ENCODE data around the gene SLIT3. TPM values are rescaled to one million over a fixed set of nuclear protein-coding genes. Genes with fewer than 3 reads are reported as not detected.

Gene SLIT3
- total and polyA plus RNA-seq, 10 of the 15 experiments (the other 5 are each of a cell fraction or from before 2014, with no cell fraction given) = 0.05 TPM; not detected in 9

- Histone ChIP-seq H3K9ac (ENCODE audit: control insufficient read depth, insufficient read depth, low read length) (no peak overlapping the region), H3K36me3 (ENCODE audit: control insufficient read depth in 2 of 2, insufficient read depth in 2 of 2, low read length in 1 of 2) (no peaks in the 10 kb centered on the region), H3K4me3 (no peak overlapping the region), H3K79me2 (ENCODE audit: control insufficient read depth, insufficient read depth, low read length) (no peaks in the 10 kb centered on the region), H3K4me2 (ENCODE audit: control insufficient read depth, insufficient read depth) (no peak overlapping the region), H2AFZ (ENCODE audit: control insufficient read depth, low read depth, low read length) (no peak overlapping the region), H3K9me3 (replicated peaks; ENCODE audit: control insufficient read depth, insufficient read depth, low read length) (no peaks in the 10 kb centered on the region), H3K27me3 (replicated peaks in 1 of 2; ENCODE audit: control insufficient read depth in 2 of 2, insufficient read depth in 2 of 2, low read length in 1 of 2) (no peaks in the 10 kb centered on the region), H3K4me1 (ENCODE audit: control insufficient read depth, insufficient read depth, low read length) (no peaks in the 10 kb centered on the region), H4K20me1 (ENCODE audit: control insufficient read depth, insufficient read depth) (no peaks in the 10 kb centered on the region), H3K27ac (ENCODE audit: control insufficient read depth, insufficient read depth) (no peak overlapping the region)
- CTCF ChIA-PET = no interaction called here
- FAIRE-seq = no peak
- 46% methylated on average over 15 of the region's 15 CpGs for WGBS (ENCODE audit: insufficient coverage, insufficient replicate concordance, low lambda C conversion rate, missing lambda C conversion rate)
- TF ChIP-seq TARDBP (IDR thresholded peaks at IDR 0.05; ENCODE audit: borderline replicate concordance) (no peak), NRF1 (conservative IDR thresholded peaks at IDR 0.05; ENCODE audit: low read depth, low read length) (no peak), MEF2A (IDR thresholded peaks at IDR 0.05; ENCODE audit: insufficient read depth, low read depth, low read length) (no peak), GATAD2B (conservative IDR thresholded peaks at IDR 0.05; ENCODE audit: low read depth) (no peak), WRNIP1 (IDR thresholded peaks at IDR 0.05; ENCODE audit: borderline replicate concordance, low read depth, low read length) (no peak), FOXM1 (IDR thresholded peaks at IDR 0.05; ENCODE audit: low read depth, low read length) (no peak), NFYA (IDR thresholded peaks at IDR 0.05; ENCODE audit: borderline replicate concordance, low read depth, low read length) (no peak), KDM1A (IDR thresholded peaks at IDR 0.05; ENCODE audit: borderline replicate concordance) (no peak), SRF (IDR thresholded peaks at IDR 0.05; ENCODE audit: low read depth in 2 of 2, low read length in 2 of 2) (no peak), STAT3 (IDR thresholded peaks at IDR 0.05; ENCODE audit: low read depth, low read length) (no peak), JUND (IDR thresholded peaks at IDR 0.05; ENCODE audit: low read depth, low read length) (no peak), BCLAF1 (IDR thresholded peaks at IDR 0.05) (no peak), NR2C2 (IDR thresholded peaks at IDR 0.05; ENCODE audit: borderline replicate concordance, control insufficient read depth, insufficient read length, low read depth) (no peak), CREM (IDR thresholded peaks at IDR 0.05; ENCODE audit: low read depth) (no peak), SP1 (IDR thresholded peaks at IDR 0.05; ENCODE audit: low read depth, low read length) (no peak), ZBTB40 (IDR thresholded peaks at IDR 0.05; ENCODE audit: borderline replicate concordance) (no peak), RBBP5 (conservative IDR thresholded peaks at IDR 0.05) (no peak), ZNF384 (IDR thresholded peaks at IDR 0.05; ENCODE audit: borderline replicate concordance, low read depth, low read length) (no peak)
- no TSS peak for BruUV-seq (replicated peaks)
- POLR2A ChIA-PET = no interaction called here
- intact Hi-C loops (cut with micrococcal nuclease; ENCODE audit: unreplicated experiment) = no loop called here
- no peak for ATAC-seq
- in situ Hi-C loops (cut with MboI) = no loop called here
- SMC1A ChIA-PET (ENCODE audit: uncharacterized antibody, unreplicated experiment) = no interaction called here
- RAD21 ChIA-PET (ENCODE audit: unreplicated experiment) = no interaction called here
- no peak for DNase-seq (ENCODE audit: low read depth, low spot score)
These were observed 535.8 kb downstream of the SLIT3 start for GRCh38 chr5:168765086-168765550.
